Stimulated activated CD4-positive, alpha-beta T cell treated with anti-CD3 and anti-CD28 coated beads, TNF-alpha, amount 100 ng/mL, for 1 hour (primary cell): ENCODE measurements around the gene MAPK4.
"Not testable (repeated sequence)": the region's sequence is repeated elsewhere in the genome, so short reads cannot be mapped to it uniquely, and the experiment has no call there.

ENCODE experiments used
- DNase-seq, 3 donors: peaks; one replicate each; pipeline ENCODE4 v3.0.0-alpha.2; 2020; ENCODE audit warnings: low read depth in 3 of 3, low spot score in 1 of 3

The MAPK4 gene

DNA sequence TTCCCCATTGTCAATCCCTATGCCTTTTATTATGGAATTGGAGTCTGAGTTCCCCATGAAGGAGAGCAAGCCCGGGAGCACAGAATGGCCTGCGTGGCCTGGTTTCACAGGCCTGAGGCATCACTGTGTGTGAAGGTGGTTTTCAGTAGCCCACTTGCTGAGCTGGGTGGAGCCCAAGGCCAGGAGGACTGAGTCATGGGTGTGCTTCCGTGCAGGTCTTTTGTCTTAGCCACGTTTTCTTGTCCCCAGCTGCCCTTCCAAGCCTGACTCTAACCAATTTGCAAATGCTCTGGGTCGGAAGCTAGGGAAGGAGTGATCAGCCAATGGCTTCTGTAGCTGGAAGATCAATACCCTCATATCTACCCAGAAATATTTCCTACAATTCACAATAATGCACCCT is 119.2 kb downstream of the MAPK4 start:
- DNase-seq = no peak

DNA sequence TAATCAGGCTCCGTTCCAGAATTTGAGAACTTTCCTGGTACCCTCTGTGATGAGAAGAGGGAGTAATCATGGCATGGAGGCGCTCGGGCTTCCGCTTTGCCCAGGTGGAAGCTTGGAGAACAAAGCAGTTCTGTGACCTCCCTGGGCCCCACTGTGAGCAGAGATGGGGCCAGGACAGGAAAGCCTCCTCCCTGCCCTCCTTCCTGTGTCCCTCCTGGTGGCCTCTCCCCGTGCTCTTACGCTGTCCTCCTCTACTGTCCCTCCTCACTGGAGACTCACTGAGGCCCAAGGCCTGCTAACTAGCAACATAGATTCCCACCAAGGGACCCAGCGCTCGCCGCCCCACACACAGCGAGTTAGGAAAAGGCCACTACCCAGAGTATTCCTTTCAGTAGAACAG is 119.8 kb downstream of the MAPK4 start:
- DNase-seq = no peak

DNA sequence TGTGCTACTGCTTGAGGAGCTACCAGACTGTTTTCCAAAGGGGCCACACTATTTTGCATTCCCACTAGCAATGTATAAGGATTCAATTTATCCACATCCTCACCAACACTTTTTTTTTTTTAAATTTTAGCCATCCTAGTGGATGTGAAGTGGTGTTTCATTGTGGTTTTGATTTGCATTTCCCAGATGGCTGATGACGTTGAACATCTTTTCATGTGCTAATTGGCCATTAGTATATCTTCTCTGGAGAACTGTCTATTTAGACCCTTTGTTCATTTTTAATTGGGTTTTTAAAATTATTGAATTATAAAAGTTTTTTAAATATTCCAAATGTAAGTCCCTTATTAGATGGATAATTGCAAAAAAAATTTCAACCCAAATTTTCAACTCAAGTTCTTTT is 121.1 kb downstream of the MAPK4 start:
- DNase-seq = no peak

DNA sequence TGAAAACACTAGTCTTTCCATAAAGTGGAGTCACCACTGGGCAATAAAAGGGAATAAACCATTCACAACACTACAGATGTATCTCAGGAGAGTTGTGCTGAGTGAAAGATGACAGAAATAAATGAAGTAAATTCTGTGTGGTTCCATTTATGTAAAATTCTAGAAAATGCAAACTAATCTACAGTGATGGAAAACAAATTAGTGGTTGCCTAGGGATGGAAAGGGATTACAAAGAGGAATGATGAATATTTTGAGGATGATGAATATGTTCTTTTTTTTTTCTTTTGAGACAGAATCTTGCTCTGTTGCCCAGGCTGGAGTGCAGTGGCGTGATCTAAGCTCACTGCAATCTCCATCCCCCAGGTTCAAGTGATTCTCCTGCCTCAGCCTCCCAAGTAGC is 123.0 kb downstream of the MAPK4 start:
- no peak for DNase-seq

DNA sequence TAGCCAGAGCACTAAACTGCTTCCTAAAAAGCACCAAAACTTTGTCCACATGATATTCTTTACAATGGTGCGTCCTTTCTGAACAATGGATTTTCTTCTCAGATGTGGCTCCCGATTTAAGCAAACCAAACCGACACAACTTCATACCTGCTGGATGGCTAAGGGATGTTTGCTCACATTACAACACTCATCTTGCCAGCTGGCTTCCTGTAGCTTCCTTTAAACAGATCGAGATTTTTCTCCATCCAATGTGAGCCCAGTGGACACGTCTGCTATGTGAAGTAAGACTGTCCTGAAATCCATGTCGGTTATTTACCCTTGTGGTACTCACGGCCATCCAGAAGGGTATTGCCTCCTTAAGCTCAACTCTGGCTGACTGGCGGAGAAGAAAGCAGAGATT is 126.5 kb downstream of the MAPK4 start:
- DNase-seq = no peak

DNA sequence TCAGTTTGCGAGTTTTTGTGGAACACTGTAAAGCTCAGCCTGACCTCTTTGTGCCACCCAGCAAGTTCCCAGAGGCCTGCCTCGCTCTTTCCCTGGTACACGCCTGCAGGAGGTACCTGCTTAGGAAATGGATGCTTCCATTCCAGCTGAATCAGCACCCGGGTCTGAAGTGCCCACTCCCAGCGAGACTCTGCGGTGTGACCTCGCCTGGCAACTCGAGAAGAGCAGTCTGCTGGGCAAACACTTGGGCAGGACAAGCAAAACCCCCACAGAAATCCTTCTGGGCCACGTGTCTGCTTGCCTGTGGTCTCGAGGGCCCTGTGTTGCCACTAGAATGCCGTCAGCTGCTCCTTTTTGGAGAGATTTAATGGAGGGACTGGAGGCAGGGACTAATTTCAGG is 127.6 kb downstream of the MAPK4 start:
- no peak for DNase-seq

DNA sequence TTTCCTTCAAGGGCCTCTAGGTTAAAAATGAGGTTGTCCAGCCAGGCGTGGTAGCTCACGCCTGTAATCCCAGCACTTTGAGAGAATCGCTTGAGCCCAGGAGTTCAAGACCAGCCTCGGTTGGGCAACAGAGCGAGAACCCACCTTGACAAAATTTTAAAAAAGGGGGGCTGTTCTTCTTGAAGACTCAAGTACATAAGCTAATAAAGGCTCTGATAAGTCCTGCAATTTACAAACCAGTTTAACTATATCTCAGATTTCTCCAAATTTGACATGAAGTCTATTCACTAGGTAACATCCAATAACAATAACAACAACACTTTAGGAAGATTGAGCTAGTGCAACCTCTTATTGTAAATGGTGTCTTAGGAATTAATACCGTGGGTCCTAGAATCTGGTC is 129.7 kb downstream of the MAPK4 start:
- DNase-seq = no peak

DNA sequence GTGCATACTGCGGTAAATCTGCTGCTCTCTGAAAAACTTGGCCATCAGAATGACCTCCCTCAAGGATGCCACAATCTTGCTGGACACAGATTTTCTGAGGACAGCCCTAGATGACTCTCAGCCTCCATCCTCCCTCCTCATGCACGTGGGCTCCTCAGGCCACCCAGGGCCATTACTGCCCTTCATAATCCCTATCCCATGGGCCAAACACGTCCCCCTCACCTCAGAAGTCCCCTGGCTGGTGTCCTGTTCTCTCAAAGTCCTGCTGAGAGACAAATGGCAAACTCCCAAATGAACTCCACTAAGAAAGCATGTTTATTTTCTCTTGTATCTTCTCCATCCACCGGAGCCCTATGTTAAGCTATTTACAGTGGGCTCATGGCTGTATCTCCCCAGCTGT is 134.3 kb downstream of the MAPK4 start:
- no peak for DNase-seq

DNA sequence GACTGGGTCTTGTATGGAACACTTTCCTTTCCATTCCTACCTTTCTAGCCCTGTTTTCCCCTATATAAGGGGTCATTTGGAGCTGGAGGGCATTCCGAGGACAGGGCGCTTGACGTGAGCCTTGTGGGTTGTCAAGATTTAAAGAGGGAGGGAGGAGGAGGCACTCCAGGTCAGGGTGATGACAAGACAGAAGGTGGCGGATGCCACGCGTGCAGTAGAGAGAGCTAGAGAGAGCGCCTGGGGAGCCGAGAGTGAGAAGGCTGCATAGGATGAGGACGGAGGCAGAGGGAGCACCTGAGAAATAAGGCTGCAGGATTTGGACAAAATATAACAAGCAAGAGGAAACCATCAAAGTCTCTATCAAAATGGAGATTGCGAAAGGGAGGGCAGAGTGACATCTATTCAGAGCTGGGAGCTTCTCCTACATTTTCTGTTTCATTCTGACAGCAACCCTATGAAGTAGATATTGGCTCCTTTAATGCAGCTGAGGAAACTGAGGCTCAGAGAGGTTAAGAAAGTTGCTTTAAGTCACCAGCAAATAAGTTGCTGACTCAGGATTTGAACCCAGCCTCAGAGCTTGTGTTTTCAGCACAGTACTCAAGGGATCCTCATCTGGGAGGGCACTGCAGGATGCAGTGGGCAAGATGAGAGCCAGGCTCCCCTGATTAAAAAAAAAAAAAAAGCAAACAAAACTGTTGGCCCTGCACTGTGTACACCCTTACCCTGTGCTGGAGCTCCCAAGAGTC is 135.7 kb downstream of the MAPK4 start:
- DNase-seq = no peak

DNA sequence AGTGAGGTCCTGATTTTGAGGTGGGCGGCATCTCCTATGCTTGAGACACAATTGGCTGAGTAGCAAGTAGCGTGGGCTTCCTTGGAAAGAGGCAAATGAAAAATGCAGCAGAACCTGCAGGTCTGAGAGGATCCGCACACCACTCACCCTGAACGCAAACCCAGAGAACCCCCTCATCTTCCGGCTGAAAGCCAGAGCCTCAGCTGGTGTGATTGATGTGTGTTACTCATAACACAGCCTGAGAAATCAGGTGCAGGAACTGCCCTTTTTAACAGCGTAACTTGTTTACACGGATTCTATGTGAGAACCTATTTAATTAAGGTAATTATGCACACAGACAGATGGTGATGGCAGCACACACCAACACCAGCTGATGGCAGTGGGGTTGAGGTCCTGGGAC is 136.5 kb downstream of the MAPK4 start:
- DNase-seq = no peak

DNA sequence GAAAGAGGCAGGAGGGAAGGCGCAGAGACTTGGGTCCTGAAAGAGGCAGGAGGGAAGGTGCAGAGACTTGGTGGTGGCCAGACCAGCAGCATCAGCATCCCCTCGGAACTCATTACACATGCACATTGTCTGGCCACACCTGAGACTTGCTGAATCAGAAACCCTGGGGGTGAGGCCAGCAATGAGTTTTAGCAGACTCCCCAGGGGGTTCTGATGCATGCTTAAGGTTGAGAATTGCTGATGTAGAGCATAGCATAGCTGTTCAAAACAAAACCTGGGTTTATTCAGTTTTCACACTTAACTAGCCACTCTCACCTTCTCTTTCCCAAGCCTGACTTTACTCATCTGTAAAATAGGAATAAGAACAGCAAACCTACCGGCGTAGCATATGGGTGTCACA is 137.0 kb downstream of the MAPK4 start:
- DNase-seq = no peak

DNA sequence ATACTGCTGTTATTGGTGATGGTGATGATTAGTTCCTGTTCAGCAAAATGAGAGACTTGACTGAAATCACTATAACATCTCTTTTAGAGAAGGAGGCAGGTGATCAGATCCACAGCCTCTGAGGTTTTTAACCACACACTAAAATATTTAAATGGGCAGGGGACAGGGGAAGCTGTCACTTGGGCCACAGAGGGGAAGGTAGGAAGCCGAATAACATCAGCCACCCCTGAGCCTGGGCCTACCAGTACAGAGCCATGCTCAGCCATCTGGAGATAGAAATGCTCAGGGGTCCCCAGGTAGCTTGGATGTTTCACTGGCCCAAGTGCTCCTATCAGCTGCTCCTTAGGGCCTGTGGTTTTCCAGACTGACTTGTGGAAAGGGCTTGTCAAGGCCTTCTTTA is 137.6 kb downstream of the MAPK4 start:
- DNase-seq = no peak

DNA sequence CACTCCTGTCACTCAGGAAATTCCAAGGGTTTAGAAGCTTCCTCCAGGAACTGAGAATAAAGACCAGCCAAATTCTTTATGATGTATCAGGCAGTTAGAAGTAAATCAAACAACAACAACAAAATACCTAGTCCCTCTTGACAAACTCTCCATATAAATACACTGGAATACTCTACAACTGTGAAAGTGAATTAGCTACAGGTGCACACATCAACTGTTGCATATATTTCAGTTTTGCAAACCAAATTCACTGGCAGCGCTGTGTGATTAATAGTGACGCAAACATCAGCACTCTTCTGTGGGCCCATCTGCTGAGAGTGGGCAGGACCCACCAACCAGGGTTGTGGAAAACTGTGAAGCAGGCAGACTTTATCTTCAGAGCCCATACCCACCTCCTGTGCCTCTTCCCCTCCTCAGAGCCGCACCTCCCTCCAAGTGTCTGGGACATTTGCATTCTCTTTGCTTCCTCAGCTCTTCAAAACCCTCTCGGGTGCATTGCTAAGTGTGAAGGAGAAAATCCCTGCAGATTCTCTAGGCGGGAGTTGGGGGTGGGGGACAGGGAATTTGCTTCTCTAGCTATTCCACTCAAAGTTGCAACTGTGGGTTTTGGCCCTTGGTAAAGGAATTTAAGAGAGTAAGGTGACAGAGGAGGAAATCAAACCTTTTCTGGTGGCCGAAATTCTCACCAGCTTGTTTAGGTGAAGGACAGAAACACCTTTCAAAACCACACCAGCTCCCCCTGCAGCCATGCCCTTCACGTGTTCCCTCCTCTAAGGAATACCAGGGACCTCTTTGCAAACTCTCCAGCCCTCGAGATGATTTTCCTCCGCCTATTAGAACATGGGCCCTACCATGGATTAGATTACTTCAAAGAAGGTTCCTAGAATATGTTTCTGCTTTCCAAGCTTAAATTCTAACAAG is 140.6 kb downstream of the MAPK4 start:
- no peak for DNase-seq

DNA sequence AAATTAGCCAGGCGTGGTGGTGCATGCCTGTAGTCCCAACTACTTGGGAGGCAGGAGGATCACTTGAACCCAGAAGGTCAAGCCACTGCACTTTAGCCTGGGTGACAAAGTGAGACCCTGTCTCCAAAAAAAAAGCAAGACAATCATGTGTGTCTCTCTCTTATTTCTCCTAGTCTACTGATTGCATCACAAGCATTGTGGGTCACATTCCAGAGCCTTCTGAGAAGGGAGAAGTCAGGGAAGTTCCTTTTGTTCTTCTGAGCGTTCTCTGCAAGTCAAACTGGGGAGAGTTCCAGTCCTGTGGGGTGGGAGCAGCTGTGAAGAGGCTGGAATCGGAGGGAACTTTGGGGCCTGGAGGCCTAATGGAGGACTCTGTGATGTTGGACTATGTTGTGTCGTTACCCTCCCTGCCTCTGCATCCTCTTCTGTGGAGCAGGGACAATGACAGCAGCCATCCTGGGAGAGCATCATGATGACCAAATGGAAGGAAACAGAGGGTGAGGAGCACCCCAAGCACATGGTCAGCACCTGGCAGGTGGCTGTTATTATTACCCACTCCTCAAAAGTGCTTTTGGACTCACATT is 144.6 kb downstream of the MAPK4 start:
- no peak for DNase-seq

DNA sequence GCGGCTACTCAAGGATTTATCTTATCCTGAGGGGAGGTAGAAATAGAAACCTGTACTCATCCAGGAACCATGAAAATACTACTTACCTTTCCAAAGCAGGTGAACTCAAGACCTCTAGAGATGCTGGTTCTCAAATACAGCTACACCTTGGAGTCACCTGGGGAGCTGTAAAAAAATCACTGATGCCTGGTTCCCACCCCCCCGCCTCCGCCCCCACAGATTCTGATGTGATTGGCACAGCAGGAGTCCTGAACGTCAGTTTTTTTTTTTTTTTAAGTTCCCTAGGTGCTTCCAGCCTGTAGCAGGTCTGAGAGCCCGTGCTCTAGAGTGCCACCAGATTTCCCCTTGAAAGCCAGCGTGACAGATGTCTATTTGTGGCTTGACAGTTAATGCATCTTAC is 146.3 kb downstream of the MAPK4 start:
- no peak for DNase-seq

DNA sequence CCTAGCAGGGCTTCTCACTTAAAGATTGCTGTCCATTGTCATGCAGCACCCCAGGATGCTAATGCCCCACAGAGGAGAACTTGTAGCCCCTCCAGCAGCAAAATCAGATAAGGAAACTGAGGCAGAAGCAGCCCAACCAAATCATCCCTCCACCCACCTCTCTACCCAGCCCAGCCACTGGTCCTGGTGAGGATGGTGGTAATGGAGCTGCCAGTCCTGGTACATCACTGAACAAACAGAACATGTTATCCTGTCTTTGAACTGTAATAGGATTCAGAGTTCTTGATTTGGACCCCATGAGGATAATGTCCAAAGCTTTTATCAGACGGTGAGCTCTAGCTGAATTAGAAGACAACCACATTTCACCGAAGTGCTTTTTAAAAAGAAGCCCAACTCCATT is 146.8 kb downstream of the MAPK4 start:
- DNase-seq = no peak

DNA sequence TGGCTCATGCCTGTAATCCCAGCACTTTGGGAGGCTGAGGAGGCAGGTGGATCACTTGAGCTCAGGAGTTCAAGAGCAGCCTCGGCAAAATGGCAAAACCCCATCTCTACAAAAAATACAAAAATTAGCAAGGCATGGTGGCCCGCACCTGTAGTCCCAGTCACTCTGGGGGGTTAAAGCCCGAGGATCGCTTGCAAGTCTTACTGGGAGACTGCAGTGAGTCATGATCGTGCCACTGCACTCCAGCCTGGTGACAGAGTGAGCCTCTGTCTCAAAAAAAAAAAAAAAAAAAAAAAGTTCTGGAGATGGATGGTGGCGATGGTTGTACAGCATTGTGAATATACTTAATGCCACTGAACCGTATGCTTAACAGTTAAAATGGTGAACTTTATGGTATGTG is 147.4 kb downstream of the MAPK4 start:
- DNase-seq = not testable (repeated sequence)

DNA sequence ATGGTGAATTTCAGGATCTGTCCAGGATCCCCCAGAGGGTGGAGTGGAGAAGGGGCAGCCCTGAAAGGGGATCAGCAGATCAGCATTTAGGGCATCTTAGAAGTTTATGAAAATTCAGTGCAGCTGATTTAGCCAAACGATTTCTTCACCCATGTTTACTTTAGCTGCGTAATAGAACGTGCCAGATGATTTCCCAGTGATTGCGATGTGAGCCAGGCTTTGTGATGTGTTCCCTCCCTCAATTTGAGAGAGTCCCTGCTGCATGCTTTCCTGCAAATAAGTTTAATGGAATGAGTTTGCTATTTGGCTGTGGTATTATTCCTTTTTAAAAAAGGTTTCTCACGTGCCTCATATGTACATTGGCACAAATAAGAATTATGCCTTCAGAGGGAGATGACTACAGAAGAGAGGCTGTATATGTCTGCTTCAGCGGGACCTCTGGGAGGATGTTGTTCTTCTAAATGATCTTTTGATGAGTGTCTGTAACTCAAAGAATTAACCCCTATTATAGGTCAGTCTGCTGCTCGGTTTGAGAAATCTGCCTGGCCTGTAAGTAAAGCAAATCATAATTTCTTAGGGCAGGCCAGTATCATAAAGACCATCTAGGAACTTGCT is 148.1 kb downstream of the MAPK4 start:
- DNase-seq = no peak

DNA sequence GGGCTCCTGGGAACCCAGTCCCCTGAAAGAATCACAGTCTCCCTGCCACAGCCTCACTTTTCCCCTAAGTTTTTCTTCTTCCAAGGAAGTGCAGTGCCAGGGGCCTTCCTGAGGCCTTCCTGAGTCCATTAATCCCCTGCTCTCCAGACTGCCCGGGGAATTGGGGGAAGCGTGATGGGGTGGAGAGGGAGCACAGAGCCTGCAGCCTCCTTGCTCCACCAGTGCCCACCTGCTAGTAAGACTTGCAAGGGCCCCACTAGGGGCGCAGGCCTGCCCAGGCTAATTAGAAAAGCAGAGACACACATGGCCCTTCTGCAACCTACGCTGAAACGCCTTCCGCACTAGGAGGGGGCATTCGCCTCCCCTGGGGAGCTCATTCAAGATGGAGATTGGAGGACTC is 149.3 kb downstream of the MAPK4 start:
- no peak for DNase-seq

DNA sequence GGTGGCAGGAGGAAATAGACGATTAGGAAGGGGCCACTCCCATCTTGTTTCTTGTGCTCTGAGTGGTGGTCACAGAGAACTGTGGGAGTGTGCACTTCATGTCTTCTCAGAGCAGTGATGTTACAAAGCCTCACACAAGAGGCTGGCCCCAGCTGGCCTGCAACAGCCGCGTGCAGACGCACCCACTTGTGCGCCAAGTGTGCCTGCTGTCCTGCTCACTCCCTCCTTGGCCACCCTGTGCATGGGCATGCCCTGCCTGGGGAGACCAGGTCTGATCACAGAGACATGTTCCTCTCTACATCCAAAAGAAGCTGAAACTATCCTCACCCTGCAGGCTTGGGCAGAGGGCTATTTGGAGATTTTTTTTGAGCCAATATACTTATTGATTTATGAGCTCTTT is 151.5 kb downstream of the MAPK4 start:
- no peak for DNase-seq

DNA sequence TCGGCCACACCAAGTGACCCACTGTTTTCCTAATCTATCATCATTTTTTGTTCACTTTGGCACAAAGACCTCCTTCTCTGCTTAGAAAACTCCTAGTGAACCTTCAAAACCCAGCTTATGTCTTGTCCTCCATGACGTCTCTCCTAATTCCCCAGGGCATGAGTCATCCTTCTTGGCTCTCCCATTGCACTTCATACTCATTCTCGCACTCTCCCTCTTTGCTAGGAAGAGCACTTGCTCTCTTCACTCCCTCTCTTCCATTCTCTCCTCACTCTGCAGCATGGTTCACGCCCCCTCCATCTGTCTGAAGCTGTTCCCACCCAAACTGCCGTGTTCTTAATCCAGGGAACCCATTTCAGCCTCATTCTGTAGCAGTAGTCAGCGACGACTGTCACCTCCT is 156.0 kb downstream of the MAPK4 start:
- no peak for DNase-seq

DNA sequence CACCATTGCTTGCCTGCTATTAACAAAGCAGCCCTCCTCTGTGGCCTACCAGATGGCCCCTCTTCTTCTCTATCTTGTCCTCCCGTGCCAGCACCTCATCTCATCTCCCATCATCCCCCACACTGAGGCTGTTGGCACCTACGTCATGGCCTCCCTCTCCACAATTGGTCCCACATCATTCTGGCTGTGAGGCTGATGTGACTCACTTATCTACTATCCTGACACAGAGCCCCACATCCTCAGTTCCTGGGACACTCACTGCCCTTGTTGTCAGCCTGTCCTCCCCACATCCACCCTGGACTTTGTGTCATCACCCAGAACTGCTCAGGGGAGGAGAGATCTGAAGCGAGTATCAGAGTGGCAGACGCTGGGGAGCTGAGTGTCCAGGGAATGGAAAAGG is 157.0 kb downstream of the MAPK4 start:
- DNase-seq = no peak
